ENCODE results near the gene TSSK6.

DNA sequence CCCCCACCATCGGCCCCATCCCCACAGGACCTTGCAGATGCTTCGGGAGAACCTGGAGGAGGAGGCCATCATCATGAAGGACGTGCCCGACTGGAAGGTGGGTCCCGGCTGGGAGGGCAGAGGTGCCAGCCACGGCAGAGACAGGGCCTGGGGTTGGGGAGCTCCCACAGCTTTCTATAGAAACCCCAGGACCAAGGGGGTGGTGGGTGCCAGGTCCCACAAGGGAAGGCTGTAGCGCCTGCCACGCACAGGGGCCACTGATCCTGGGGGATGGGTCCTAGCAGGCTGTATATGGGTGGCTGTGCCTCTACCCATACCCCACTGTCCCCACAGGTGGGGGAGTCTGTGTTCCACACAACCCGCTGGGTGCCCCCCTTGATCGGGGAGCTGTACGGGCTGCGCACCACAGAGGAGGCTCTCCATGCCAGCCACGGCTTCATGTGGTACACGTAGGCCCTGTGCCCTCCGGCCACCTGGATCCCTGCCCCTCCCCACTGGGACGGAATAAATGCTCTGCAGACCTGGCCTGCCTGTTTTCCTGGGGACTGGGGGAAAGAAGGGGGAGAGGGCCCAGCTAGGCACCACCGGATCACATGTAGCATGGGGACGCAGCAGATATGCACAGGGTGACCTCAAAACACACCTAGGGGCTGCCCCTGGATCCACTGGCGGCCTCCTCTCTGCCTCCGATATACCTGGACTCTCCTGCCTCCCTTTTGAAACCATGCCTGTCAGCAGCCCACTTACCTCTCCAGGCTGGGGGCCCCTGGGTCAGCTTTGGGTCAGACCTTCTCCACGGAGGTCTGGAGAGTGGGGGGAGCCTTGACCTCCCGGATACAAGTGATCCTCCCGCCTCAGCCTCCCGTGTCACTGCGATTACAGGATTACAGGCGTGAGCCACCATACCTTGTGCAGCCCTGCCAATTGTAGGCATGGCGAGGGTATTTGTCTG lies 12.6 kb upstream of the TSSK6 start:
- TF ChIP-seq YY1 (IDR thresholded peaks at IDR 0.05; ENCODE audit: low read depth, low read length) (no peak), POLR2A (IDR thresholded peaks at IDR 0.05; ENCODE audit: low read depth, low read length) (peak; percentile 17), SRF (IDR thresholded peaks at IDR 0.05; ENCODE audit: low read depth in 2 of 2, low read length in 2 of 2) (no peak), MXI1 (IDR thresholded peaks at IDR 0.05; ENCODE audit: low read depth, low read length) (no peak), ZNF384 (IDR thresholded peaks at IDR 0.05; ENCODE audit: borderline replicate concordance, low read depth, low read length) (no peak), SUZ12 (IDR thresholded peaks at IDR 0.05; ENCODE audit: unreplicated experiment) (no peak), ZNF274 (IDR thresholded peaks at IDR 0.05; ENCODE audit: insufficient read depth, insufficient read length) (no peak), TAF1 (IDR thresholded peaks at IDR 0.05; ENCODE audit: borderline replicate concordance, low read depth, low read length) (no peak), FOXK2 (IDR thresholded peaks at IDR 0.05) (no peak)
- TF ChIP-seq, protein P1, sequence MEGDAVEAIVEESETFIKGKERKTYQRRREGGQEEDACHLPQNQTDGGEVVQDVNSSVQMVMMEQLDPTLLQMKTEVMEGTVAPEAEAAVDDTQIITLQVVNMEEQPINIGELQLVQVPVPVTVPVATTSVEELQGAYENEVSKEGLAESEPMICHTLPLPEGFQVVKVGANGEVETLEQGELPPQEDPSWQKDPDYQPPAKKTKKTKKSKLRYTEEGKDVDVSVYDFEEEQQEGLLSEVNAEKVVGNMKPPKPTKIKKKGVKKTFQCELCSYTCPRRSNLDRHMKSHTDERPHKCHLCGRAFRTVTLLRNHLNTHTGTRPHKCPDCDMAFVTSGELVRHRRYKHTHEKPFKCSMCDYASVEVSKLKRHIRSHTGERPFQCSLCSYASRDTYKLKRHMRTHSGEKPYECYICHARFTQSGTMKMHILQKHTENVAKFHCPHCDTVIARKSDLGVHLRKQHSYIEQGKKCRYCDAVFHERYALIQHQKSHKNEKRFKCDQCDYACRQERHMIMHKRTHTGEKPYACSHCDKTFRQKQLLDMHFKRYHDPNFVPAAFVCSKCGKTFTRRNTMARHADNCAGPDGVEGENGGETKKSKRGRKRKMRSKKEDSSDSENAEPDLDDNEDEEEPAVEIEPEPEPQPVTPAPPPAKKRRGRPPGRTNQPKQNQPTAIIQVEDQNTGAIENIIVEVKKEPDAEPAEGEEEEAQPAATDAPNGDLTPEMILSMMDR (IDR thresholded peaks at IDR 0.05 in 2 of 3, conservative IDR thresholded peaks at IDR 0.05 in 1 of 3; ENCODE audit: control insufficient read depth in 2 of 3, extremely low read depth in 1 of 3, insufficient read depth in 1 of 3, low read depth in 3 of 3, low read length in 3 of 3): no peak

All from GM12878 (cell line).